Measurements from ENCODE around the gene TMEM37.

The TMEM37 gene

GRCh38 chr2:119417908-119418307 is 13.7 kb upstream of the TMEM37 start:
- DNase-seq: no peak

- no peak for DNase-seq
These were observed 12.6 kb upstream of the TMEM37 start for GRCh38 chr2:119419065-119419464.

- DNase-seq: no peak
These were observed 11.7 kb upstream of the TMEM37 start for GRCh38 chr2:119419803-119420508.

- no peak for DNase-seq
These were observed 10.3 kb upstream of the TMEM37 start for GRCh38 chr2:119421304-119421703.

- no peak for DNase-seq
These were observed 9.9 kb upstream of the TMEM37 start for GRCh38 chr2:119421741-119422140.

- no peak for DNase-seq
These were observed 9.1 kb upstream of the TMEM37 start for GRCh38 chr2:119422360-119423107.

- DNase-seq: no peak
These were observed 8.6 kb upstream of the TMEM37 start for GRCh38 chr2:119423108-119423444.

- no peak for DNase-seq
These were observed 7.8 kb upstream of the TMEM37 start for GRCh38 chr2:119423811-119424210.

GRCh38 chr2:119424284-119425118 is 7.2 kb upstream of the TMEM37 start:
- no peak for DNase-seq

GRCh38 chr2:119425119-119425405 is 6.6 kb upstream of the TMEM37 start:
- DNase-seq: no peak

GRCh38 chr2:119425620-119426395 is 5.8 kb upstream of the TMEM37 start:
- DNase-seq: no peak

- DNase-seq: no peak
These were observed 5.3 kb upstream of the TMEM37 start for GRCh38 chr2:119426396-119426675.

- DNase-seq: no peak
These were observed 4.8 kb upstream of the TMEM37 start for GRCh38 chr2:119426801-119427395.

- no peak for DNase-seq
These were observed 3.9 kb upstream of the TMEM37 start for GRCh38 chr2:119427756-119428155.

- no peak for DNase-seq
These were observed 3.0 kb upstream of the TMEM37 start for GRCh38 chr2:119428488-119429224.

- DNase-seq: no peak
These were observed 2.3 kb upstream of the TMEM37 start for GRCh38 chr2:119429225-119429981.

GRCh38 chr2:119430023-119430498 is 1.6 kb upstream of the TMEM37 start:
- DNase-seq: no peak

GRCh38 chr2:119431976-119432850 is 559 bp downstream of the TMEM37 start:
- DNase-seq: peak in 3 of 56 donors; percentile 10 to 11 (median 11)

Measured in amygdala (tissue), 56 donors.